K562 (cell line): Measurements from ENCODE around the gene STK25. TPM values are rescaled to one million over a fixed set of nuclear protein-coding genes. Genes with fewer than 3 reads are reported as not detected.
A peak's percentile ranks its signal among the peaks of the same experiment; 100 is the strongest.
"Not testable (repeated sequence)": the region's sequence is repeated elsewhere in the genome, so short reads cannot be mapped to it uniquely, and the experiment has no call there.

Experiments used
- ATAC-seq: fragments of 200-7000 bp; cut with Tn5 transposase; 3 replicates; pipeline ENCODE4 v1.9.1; 2020; ENCODE audit warnings: moderate library complexity
- BruUV-seq: library from RNA; stranded (reverse); fragments of 400-500 nt; replicated peaks from 2 replicates; lab custom pipeline; 2021; lab: Mats Ljungman, UMichigan
- CTCF ChIA-PET: fragments of 300-600 bp; formaldehyde crosslinking; extraction: SDS; loops from one replicate; lab custom pipeline; 2021; ENCODE audit warnings: low intra/inter-chr PET ratio; lab: Yijun Ruan, JAX
- POLR2A ChIA-PET: fragments of 300-600, 350-650 bp; sonication (Branson Sonifier 250); formaldehyde crosslinking; extraction: SDS; loops from one replicate; lab custom pipeline; 2021; ENCODE audit warnings: antibody characterized with exemption, inconsistent platforms; lab: Yijun Ruan, JAX
- DNase-seq, 4 experiments: peaks; one replicate each; pipeline versions ENCODE4 v3.0.0 to v3.0.0-alpha.2; 2011 to 2018; ENCODE audit warnings: low spot score in 3 of 4, mixed read lengths in 3 of 4; ENCODE audit errors: extremely low read depth in 1 of 4
- FAIRE-seq: peaks from 2 replicates; lab custom pipeline; 2011; peaks lifted over from hg19 to GRCh38; lab: Jason Lieb, UNC
- H2AFZ ChIP-seq: 2 replicates; pipeline ENCODE4 v1.6.0; 2011; ENCODE audit warnings: low read depth, low read length, control low read depth, inconsistent platforms
- H3K27ac ChIP-seq: fragments of 200-600 bp; 3 replicates; pipeline ENCODE4 v1.8.0; 2011; ENCODE audit warnings: low read depth, mild to moderate bottlenecking, control low read depth, inconsistent platforms, low read length, moderate library complexity, mixed read lengths; ENCODE audit errors: extremely low read depth
- H3K27me3 ChIP-seq, 2 experiments: fragments of 300-600 bp in 1 of 2; 2 replicates in 1 of 2; 3 replicates in 1 of 2; pipeline versions ENCODE4 v1.6.0 to v1.8.0; 2011; ENCODE audit warnings: inconsistent platforms in 2 of 2, low read length in 2 of 2, mild to moderate bottlenecking in 1 of 2, mixed read lengths in 1 of 2, moderate library complexity in 1 of 2; ENCODE audit not compliant: control insufficient read depth in 2 of 2, insufficient read depth in 2 of 2
- H3K36me3 ChIP-seq: fragments of 300-600 bp; 3 replicates; pipeline ENCODE4 v1.8.0; 2011; ENCODE audit warnings: mild to moderate bottlenecking, low read length, inconsistent platforms; ENCODE audit not compliant: control insufficient read depth, insufficient read depth
- H3K4me1 ChIP-seq, 2 experiments: fragments of 200-600 bp in 1 of 2; replicated peaks in 1 of 2; 2 replicates in 1 of 2; 3 replicates in 1 of 2; pipeline versions ENCODE4 v1.5.1 to v1.8.0; 2011; ENCODE audit warnings: inconsistent platforms in 2 of 2, low read length in 2 of 2, mild to moderate bottlenecking in 1 of 2, mixed read lengths in 1 of 2, moderate library complexity in 1 of 2; ENCODE audit not compliant: control insufficient read depth in 2 of 2, insufficient read depth in 2 of 2
- H3K4me2 ChIP-seq: 2 replicates; pipeline ENCODE4 v1.6.1; 2011; ENCODE audit warnings: low read length, control low read depth, inconsistent platforms, mixed read lengths; ENCODE audit not compliant: insufficient read depth
- H3K4me3 ChIP-seq: fragments of 200-600 bp; sonication (generic), shearing (Covaris generic); 2 replicates; pipeline ENCODE4 v1.5.1; 2016; ENCODE audit warnings: control low read depth, inconsistent platforms
- H3K79me2 ChIP-seq: fragments of 200-600 bp; 3 replicates; pipeline ENCODE4 v1.8.0; 2011; ENCODE audit warnings: low read length, inconsistent platforms; ENCODE audit not compliant: control insufficient read depth, insufficient read depth
- H3K9ac ChIP-seq, 2 experiments: 2 replicates each; pipeline versions ENCODE4 v1.6.0 to v1.6.1; 2011; ENCODE audit warnings: low read depth in 2 of 2, low read length in 2 of 2, control low read depth in 1 of 2, inconsistent platforms in 1 of 2, mild to moderate bottlenecking in 1 of 2, mixed read lengths in 1 of 2; ENCODE audit not compliant: insufficient read depth in 1 of 2
- H3K9me1 ChIP-seq: one replicate; pipeline ENCODE4 v1.6.0; 2011; ENCODE audit warnings: inconsistent platforms, mild to moderate bottlenecking, low read length, moderate library complexity; ENCODE audit not compliant: control insufficient read depth, insufficient read depth
- H3K9me3 ChIP-seq: replicated peaks from 2 replicates; pipeline ENCODE4 v1.5.1; 2011; ENCODE audit warnings: low read depth, low read length, inconsistent platforms; ENCODE audit not compliant: control insufficient read depth, insufficient read depth
- H4K20me1 ChIP-seq: replicated peaks from 2 replicates; pipeline ENCODE4 v1.6.1; 2011; ENCODE audit warnings: low read length, inconsistent platforms, mixed read lengths; ENCODE audit not compliant: control insufficient read depth, insufficient read depth
- CBFA2T2 ChIP-seq: fragments of 450-650 bp; conservative IDR thresholded peaks from 2 replicates; pipeline ENCODE4 v1.6.1; 2017; ENCODE audit warnings: mild to moderate bottlenecking
- EGR1 ChIP-seq: fragments of 450-650 bp; conservative IDR thresholded peaks from 2 replicates; pipeline ENCODE4 v1.6.1; 2017; ENCODE audit warnings: mild to moderate bottlenecking
- KDM1A ChIP-seq, 2 experiments: fragments of 450-650 bp; IDR thresholded peaks; 2 replicates each; pipeline ENCODE4 v1.6.1; 2016; ENCODE audit warnings: mild to moderate bottlenecking in 2 of 2
- SPI1 ChIP-seq: IDR thresholded peaks from 2 replicates; pipeline ENCODE4 v1.6.1; 2011; ENCODE audit warnings: low read depth, low read length, control low read depth, borderline replicate concordance
- WGBS: fragments of 100-300 bp; shearing (Covaris generic); methylation state at CpG from one replicate; pipeline ENCODE4 v1.1.6; 2016; ENCODE audit warnings: low coverage, mixed read lengths; ENCODE audit not compliant: insufficient coverage; ENCODE audit errors: missing lambda C conversion rate; 5-methylcytosine and 5-hydroxymethylcytosine counted together
- in situ Hi-C: fragments of 300-500 bp; cut with MboI; formaldehyde crosslinking; loops from 4 replicates; pipeline ENCODE4 v1.15.0; 2018; ENCODE audit warnings: inconsistent platforms, mixed read lengths
- intact Hi-C: fragments of 100-400 bp; cut with micrococcal nuclease; formaldehyde crosslinking; loops from 2 replicates; pipeline ENCODE4 v1.14.2; 2022
- polyA plus RNA-seq, 8 experiments: library from polyadenylated mRNA; depleted of rRNA in 4 of 8; stranded (reverse) in 5 of 8; unstranded in 3 of 8; fragments of >200 nt; fragmentation: Nextera tagmentation in 2 of 8; fragmentation: Illumina TruSeq in 1 of 8; extraction: Ambion mirVana in 2 of 8; extraction: Trizol in 1 of 8; gene quantifications; 2 replicates each; pipeline versions ENCODE4 v1.2.1 to v1.2.3, GENCODE V29; 2011 to 2014; ENCODE audit warnings: inconsistent platforms in 1 of 8, missing spikeins in 1 of 8
- total RNA-seq, 7 experiments: library from RNA; depleted of rRNA in 6 of 7; stranded (reverse); fragments of >200 nt in 6 of 7; fragmentation: Illumina TruSeq in 2 of 7; extraction: Trizol in 2 of 7; gene quantifications; 2 replicates each; pipeline versions ENCODE4 v1.2.1 to v1.2.3, GENCODE V29; 2011 to 2021; ENCODE audit warnings: low replicate concordance in 1 of 7
- TF ChIP-seq, protein P1 (sequence below), 2 experiments: fragments of 450-650 bp in 1 of 2; sonication (generic) in 1 of 2; formaldehyde crosslinking in 1 of 2; IDR thresholded peaks in 1 of 2; conservative IDR thresholded peaks in 1 of 2; 2 replicates each; pipeline versions ENCODE4 v1.6.1 to v1.8.1; 2016 to 2023; ENCODE audit warnings: mild to moderate bottlenecking in 2 of 2, moderate library complexity in 2 of 2, inconsistent platforms in 1 of 2, missing genetic modification reagents in 1 of 2

Gene STK25
- total and polyA plus RNA-seq, 9 of the 15 experiments (the other 6 are each of a cell fraction or from before 2014, with no cell fraction given): 5.4 to 177 (median 116) TPM

GRCh38 chr2:241453919-241454318 lies 54.5 kb downstream of the STK25 start:
- H3K4me1 ChIP-seq, POLR2A ChIA-PET, H4K20me1 ChIP-seq, intact Hi-C loops, FAIRE-seq, H3K27me3 ChIP-seq, CTCF ChIA-PET, in situ Hi-C loops, H3K36me3 ChIP-seq, H3K27ac ChIP-seq, H3K9me1 ChIP-seq, BruUV-seq, H3K4me2 ChIP-seq, DNase-seq, H3K4me3 ChIP-seq, H3K9ac ChIP-seq, H2AFZ ChIP-seq, H3K79me2 ChIP-seq, H3K9me3 ChIP-seq: not testable (repeated sequence)
- TF ChIP-seq, protein P1, sequence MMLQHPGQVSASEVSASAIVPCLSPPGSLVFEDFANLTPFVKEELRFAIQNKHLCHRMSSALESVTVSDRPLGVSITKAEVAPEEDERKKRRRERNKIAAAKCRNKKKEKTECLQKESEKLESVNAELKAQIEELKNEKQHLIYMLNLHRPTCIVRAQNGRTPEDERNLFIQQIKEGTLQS (IDR thresholded peaks at IDR 0.05): peak; percentile 26; the same call in 1 of the 2 replicates
- TF ChIP-seq, protein P1 (CRISPR knock-in tag; conservative IDR thresholded peaks at IDR 0.05): not testable (repeated sequence)
- 0 out of 2 replicates have a peak, but pooled peaks have one; percentile 24 for TF ChIP-seq EGR1
- ATAC-seq: peak; percentile 52
- WGBS: 59% methylated on average over 6 of the region's 9 CpGs

GRCh38 chr2:241451840-241452506 lies 56.4 kb downstream of the STK25 start:
- Histone ChIP-seq H3K4me1 (peaks cover 0 to 5% of the 10 kb centered on the region in 2 experiments; a peak in 4 of 5 replicates), H3K9me3 (no peaks in the 10 kb centered on the region), H3K9me1 (no peaks in the 10 kb centered on the region), H3K79me2 (no peaks in the 10 kb centered on the region), H3K4me2 (no peak overlapping the region), H3K36me3 (no peaks in the 10 kb centered on the region), H2AFZ (no peak overlapping the region), H3K4me3 (no peak overlapping the region), H3K9ac (no peak overlapping the region), H3K27me3 (no peaks in the 10 kb centered on the region), H4K20me1 (no peaks in the 10 kb centered on the region), H3K27ac (no peak overlapping the region)
- 39% methylated on average over 8 of the region's 10 CpGs for WGBS
- ChIA-PET CTCF (no interaction called here), POLR2A (no interaction called here)
- in situ Hi-C loops: no loop called here
- BruUV-seq: no TSS peak
- FAIRE-seq (no peak), ATAC-seq (no peak; the same call in 2 of the 3 replicates), DNase-seq (peak in 1 of 4 experiments; percentile 16)
- intact Hi-C loops: no loop called here
- no peak for TF ChIP-seq SPI1
- peak; percentile 58 for TF ChIP-seq CBFA2T2
- 0 out of 4 replicates have a peak, but pooled peaks have one; percentile 20 to 32 for TF ChIP-seq KDM1A (IDR thresholded peaks at IDR 0.05)
